Esophagus muscularis mucosa (tissue), 3 donors: ENCODE results near the gene ELFN2.
"Not testable (repeated sequence)": the region's sequence is repeated elsewhere in the genome, so short reads cannot be mapped to it uniquely, and the experiment has no call there.

Source experiments
- POLR2A ChIP-seq: fragments of 450-650 bp; IDR thresholded peaks from one replicate; pipeline ENCODE4 v1.6.1; 2017; ENCODE audit warnings: antibody characterized with exemption, moderate library complexity, mild to moderate bottlenecking, low read depth
- TF ChIP-seq, protein P1 (sequence below), 3 experiments: fragments of 200-600 bp in 2 of 3; fragments of 450-650 bp in 1 of 3; sonication (generic) in 2 of 3; IDR thresholded peaks; one replicate each; pipeline ENCODE4 v1.5.1; 2017 to 2019; ENCODE audit warnings: antibody characterized with exemption in 3 of 3, mild to moderate bottlenecking in 2 of 3, moderate library complexity in 1 of 3

DNA sequence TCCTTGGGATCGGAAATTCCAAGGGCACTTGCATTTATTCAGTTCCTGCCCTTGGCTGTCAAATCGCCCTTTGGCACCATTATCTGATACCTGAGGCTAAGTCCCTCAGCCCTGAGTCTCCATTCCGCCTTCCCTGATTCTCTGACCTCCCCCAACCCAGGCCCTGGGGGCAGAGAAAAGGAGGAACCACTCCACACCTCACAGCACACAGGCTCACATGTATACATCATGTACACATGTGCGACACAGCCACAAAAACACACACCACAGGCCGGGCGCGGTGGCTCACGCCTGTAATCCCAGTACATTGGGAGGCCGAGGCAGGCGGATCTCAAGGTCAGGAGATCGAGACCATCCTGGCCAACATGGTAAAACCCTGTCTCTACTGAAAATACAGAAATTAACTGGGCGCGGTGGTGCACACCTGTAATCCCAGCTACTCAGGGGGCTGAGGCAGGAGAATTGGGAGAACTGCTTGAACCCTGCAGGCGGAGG is 41.0 kb upstream of the ELFN2 start:
- TF ChIP-seq, protein P1, sequence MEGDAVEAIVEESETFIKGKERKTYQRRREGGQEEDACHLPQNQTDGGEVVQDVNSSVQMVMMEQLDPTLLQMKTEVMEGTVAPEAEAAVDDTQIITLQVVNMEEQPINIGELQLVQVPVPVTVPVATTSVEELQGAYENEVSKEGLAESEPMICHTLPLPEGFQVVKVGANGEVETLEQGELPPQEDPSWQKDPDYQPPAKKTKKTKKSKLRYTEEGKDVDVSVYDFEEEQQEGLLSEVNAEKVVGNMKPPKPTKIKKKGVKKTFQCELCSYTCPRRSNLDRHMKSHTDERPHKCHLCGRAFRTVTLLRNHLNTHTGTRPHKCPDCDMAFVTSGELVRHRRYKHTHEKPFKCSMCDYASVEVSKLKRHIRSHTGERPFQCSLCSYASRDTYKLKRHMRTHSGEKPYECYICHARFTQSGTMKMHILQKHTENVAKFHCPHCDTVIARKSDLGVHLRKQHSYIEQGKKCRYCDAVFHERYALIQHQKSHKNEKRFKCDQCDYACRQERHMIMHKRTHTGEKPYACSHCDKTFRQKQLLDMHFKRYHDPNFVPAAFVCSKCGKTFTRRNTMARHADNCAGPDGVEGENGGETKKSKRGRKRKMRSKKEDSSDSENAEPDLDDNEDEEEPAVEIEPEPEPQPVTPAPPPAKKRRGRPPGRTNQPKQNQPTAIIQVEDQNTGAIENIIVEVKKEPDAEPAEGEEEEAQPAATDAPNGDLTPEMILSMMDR (IDR thresholded peaks at IDR 0.05), result not testable (repeated sequence)
- not testable (repeated sequence) for TF ChIP-seq POLR2A
